Islet precursor cell (in vitro differentiated cells): Measurements from ENCODE around the gene PDGFB.

Experiments
- DNase-seq: peaks from one replicate; pipeline ENCODE4 v3.0.0-alpha.2; 2018

The PDGFB gene

GRCh38 chr22:39238966-39239505, 5.7 kb downstream of the PDGFB start:
- no peak for DNase-seq

DNA sequence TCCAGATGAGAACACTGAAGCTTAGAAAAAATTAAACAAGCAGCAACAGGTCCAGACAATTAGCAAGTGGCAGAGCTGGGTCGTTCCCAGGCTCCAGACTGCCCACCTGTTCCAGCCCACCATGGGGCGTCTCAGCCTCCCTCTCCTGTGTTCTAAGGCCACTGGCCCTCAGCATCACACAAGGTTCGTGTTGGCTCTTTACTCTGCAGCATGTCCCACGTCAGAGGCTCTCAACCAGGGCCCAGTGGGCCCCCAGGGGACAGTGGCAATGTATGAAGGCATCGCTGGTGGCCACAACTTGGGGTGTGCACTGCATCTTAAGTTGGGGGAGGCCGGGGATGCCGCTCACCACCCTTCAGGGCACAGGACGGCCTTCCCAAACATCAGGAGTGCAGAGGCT, 6.2 kb downstream of the PDGFB start:
- no peak for DNase-seq

GRCh38 chr22:39238101-39238466, 6.7 kb downstream of the PDGFB start:
- DNase-seq, result no peak

- DNase-seq, result no peak
Observed at GRCh38 chr22:39237318-39238100, 7.3 kb downstream of the PDGFB start.

DNA sequence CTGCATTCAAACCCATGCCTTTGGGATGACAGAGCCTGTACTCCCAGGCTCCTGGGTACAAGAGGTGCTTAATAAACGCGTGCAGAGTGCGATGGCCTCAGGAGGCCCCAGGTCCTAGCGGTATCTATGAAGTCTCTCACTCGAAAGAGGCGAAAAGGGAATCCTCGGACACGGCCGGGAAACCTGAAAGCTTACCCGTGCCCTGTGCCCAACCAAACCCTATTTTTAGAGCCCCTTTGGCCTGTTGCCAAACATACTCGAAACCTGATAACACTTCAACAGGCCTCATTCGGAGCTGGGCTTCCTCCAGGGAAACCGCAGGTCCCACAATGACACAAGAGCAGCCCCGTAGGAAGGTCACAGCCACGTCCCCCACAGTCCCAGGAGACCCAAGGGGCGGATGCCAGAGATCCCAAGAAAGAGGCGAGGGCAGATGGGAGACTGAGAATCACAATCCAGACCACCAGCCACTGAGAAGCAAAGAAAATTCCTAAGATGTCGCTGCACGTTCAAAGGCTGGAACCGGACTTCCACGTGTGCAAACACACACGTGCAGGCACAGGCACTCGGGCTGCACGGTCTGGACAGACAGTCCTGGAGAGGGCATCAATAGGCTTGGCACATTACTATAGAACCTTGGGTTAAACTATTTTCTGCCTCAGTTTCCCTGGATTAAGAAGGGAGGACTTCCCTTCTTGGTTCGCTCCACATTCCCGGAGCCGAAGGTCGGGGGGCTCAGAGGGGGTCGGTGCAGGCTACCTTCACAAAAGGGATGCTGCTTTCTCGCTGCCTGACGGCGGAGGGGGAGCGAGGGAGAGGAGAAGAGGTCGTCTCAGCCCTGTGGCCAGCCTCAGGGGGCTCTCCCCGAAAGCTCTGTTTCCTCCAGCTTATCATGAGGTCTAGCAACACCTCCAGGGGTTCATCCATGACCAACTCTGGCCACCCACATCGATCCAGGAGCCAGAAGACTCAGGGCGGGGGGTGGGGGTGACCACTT, 8.2 kb downstream of the PDGFB start:
- no peak for DNase-seq

GRCh38 chr22:39234867-39235687, 9.7 kb downstream of the PDGFB start:
- no peak for DNase-seq

- DNase-seq, result peak; percentile 82
Observed at GRCh38 chr22:39234472-39234787, 10.4 kb downstream of the PDGFB start.

- DNase-seq, result no peak
Observed at GRCh38 chr22:39233710-39234471, 10.9 kb downstream of the PDGFB start.

DNA sequence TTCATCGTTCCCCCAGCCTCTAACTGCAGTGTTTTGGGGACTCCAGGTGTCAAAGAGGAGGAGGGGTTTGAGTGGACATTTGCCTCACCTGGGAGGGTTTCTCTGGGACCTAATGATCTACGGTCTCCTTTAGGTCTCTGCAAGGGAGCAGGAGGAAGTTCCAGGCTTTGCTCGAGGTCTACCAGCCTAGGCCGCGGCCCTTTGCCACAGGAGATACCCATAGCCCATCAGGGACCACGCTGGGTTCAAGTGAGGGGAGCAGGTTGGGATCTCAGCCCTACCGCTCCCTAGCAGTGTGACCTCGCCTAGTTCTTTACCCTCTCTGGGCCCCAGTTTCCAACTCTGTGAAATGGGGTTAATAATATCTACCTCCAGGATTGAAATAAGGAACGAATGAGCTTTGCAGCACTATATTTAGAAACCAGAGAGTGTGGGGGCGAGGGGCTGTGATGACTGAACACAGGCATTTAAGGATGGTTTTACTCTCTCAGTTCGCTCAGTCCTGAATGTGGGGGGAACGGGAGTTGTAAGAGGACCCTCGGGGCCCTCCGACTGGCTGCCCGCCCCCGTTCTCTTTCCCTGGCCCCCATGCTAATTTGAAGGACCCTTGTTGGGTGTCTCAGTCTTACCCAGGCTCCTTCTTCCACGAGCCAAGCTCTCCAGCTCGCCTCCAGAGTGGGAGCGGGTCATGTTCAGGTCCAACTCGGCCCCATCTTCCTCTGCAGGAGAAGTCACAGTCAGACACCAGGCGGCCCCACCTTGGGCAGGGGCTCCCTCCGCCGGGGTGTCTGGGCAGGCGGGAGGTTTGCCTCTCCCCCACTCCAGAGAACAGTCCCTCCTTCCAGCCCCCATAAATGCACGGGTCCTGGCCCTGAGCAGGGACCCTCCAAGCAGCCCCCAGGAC, 11.7 kb downstream of the PDGFB start:
- DNase-seq, result no peak

GRCh38 chr22:39232246-39232645, 12.5 kb downstream of the PDGFB start:
- no peak for DNase-seq

DNA sequence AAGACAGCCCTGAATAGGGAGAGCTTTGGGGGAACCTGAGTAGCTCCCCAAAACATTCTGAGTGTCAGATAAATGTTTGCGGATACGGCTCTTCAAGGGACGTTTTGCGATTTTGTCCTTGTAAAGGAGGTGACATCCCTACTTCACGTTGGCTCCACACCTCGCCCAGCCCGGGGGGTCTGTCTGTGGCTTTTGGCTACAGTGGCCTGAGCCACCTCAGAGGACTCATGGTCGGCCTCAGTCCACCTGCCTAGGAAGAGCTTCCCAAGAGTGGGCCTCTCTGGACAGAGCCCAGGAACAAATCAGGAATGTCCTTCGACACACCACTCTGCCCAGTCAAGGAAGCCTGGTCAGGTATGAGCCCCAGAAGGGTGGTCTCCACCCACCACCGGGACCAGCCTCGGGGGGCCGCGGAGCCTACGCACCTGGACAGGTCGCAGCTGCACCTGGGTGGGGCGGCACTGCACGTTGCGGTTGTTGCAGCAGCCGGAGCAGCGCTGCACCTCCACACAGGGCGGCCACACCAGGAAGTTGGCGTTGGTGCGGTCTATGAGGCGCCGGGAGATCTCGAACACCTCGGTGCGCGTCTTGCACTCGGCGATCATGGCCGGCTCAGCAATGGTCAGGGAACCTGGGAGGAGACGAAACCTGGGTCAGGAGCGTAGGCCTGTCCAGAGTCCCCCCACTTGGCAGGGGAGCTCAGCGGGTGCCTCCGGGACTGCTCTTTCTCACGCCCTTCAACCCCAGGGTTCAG, 13.4 kb downstream of the PDGFB start:
- no peak for DNase-seq

DNA sequence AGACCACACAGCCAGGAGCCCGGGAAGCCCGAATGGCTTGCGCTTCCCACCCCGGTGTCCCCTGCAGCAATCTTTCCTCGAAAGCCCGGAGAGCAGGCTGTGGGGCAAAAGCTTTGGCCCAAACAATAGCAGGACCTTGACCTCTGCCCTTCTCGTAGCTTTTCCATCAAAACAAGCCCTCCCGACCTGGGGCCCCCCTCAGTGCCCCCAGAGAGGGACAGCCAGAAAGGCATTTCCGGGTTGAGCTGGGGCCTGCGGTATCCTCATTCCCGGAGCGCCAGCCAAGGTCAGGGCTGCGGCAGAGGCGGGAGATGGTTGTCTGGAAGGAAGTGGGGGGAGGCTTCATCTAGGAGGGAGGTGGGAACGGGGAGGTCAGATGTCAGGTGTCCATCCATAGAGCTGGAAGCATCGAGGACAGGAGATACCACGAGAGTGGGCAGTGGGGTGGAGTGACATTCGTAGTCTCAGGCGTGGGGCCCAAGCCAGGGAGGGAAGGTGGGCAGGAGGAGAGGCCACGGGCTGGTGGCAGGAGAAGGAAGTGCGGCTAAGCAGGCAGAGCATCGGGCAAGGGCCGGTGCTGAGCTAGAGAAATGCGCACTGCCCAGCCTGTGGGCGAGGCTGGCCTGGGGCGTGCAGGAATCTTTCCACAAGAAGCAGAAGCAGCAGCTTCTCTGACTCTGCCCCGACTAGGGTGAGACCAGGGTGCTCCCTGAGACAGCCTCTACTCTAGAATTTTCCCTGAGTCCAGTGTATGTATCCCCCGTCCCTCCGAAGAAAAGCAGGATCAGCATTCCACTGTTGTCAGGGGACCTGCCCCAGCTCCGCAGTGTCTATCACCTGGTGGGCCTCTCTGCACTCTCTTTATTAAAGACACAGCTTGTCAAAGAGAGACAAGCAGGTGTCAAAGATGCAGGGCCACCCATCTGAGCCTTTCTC, 14.3 kb downstream of the PDGFB start:
- no peak for DNase-seq

- no peak for DNase-seq
Observed at GRCh38 chr22:39229688-39230260, 15.0 kb downstream of the PDGFB start.

GRCh38 chr22:39229075-39229474, 15.7 kb downstream of the PDGFB start:
- no peak for DNase-seq

GRCh38 chr22:39227542-39228272, 17.1 kb downstream of the PDGFB start:
- DNase-seq, result no peak

DNA sequence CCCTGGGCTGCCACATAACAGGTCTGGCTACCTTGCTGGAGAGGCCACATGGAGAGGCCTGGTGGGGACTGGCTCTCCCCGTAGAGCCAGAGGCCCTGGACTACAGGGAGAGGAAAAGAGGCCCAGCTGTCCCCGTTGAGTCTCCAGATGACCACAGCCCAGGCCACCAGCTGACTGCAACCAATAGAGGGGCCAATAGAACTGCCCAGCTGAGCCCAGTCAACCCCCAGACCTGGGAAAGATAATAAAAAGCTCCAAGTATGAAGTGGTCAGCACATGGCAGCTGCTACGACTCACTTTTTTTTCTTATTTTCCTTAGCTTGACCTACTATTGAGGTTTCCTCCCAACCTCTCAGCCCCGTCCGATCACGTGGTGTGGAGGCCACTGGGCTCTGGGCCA, 18.4 kb downstream of the PDGFB start:
- DNase-seq, result no peak

GRCh38 chr22:39225591-39225990, 19.2 kb downstream of the PDGFB start:
- no peak for DNase-seq

- DNase-seq, result no peak
Observed at GRCh38 chr22:39224550-39224949, 20.2 kb downstream of the PDGFB start.
